ENCODE results near the gene TNS3.
"Not testable (repeated sequence)": the region's sequence is repeated elsewhere in the genome, so short reads cannot be mapped to it uniquely, and the experiment has no call there.

The TNS3 gene

DNA sequence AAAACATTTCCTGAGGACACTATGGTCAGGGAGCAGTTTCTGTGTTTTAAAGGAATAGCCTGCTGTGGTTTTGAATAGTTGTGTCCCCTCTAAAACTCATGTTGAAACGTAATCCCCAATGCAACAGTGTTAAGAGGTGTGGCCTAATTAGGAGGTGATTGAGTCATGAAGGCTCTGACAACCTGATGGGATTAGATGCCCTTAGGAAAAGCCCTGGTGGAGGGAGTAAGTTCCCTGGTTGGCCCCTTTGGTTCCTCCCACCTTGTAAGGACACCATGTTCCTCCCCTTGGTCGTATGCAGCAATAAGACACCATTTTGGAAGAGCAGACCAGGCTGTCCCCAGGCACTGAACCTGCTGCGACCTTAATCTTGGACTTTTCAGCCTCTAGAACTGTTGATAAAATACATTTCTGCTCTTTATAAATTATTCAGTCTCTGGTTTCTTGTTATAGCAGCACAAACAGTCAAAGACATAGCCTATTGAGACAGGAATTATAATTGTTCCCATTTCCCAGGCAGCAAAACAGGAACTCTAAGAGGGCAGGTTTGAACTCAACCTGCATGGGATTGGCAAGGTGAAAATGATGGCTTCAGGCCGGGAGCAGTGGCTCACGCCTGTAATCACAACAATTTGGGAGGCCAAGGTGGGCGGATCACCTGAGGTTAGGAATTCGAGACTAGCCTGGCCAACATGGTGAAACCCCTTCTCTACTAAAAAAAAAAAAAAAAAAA, 20.5 kb upstream of the TNS3 start:
- DNase-seq (ENCODE audit: low read depth in 2 of 2): no peak

DNA sequence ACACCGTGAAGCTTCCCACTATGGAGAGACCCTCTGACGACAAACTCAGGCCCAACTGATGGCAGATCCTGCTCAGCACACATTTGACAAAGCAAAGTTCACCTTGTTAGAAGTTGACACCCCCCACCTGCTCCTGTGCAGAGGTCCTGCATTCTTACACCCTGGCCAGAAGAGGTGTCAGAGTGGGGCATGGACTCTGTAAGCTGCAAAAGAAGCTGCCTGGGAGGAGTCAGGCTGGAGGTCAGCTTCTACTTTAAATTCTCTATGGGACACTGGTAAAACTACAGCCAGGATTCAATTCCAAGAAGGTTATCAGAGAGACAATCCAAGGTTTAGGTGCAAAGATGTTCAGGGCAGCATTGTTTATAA, 20.0 kb upstream of the TNS3 start:
- DNase-seq (ENCODE audit: low read depth in 2 of 2): no peak

DNA sequence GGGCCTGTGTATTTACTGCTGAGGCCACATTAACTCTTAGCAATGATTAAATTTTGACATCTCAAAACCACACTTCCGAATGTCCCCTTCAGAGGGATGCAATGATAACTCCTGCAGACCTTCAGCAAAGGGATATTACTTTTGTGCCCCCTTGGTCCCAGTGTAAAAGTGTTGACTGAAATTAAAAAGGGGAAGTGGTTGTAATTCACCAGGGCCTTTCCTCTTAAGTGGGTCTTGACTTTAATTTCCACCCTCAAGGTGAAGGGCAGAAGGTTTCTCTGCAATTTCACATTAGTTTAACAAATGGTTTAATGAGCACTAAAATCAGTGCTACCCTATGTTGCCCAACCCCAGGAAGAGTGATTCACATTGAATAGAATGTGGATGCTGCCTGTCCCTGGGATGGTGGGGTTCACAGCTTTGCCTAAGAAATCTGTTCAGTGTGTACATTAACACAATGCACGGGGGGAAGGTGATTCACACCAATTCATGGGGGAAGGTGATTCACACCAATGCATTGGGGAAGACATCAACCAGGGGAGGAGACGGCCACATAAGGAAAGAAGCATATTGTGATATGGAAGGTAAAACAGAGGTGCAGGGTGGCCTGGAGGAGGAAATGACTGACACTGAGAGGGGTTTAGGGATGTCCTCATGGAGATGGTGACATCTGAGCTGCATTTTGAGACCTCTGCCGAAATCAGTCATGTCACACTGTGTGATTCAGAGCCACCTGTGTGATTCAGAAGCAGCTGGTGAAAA, 19.4 kb upstream of the TNS3 start:
- DNase-seq (ENCODE audit: low read depth in 2 of 2): no peak

DNA sequence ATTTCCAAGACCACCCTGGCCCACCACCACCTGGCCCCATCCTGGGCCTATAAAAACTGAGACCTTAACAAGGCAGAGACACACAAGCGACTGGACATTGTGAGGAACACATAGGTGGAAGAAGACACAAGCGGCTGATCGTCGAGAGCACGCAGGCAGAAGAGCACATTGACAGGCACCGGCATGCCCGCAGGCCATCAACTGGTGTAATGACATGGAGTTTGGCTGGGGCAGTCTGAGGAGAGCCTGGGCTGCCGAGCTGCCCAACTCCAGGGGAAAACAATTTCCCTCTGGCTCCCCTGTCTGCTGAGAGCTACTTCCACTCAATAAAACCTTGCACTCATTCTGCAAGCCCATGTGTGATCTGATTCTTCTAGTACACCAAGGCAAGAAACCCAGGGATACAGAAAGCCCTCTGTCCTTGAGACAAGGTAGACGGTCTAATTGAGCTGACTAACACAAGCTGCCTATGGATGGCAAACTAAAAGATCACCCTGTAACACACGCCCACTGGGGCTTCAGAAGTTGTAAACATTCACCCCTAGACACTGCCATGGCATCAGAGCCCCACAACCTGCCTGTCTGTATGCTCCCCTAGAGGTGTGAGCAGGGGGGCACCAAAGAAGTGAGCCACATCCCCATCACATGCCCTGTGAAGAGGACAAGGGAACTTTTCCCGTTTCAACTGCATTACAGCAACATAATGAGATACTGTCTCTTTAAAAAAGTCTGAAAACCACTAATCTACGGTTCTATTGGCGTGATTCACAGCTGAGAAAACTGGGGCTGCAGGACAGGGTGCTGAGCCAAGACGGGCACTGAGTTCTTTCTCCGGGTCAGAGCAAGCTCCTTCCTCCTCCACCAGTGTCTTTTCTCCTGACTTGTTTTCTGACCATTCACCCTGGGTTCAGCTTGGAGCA, 18.5 kb upstream of the TNS3 start:
- DNase-seq (ENCODE audit: low read depth in 2 of 2): no peak

DNA sequence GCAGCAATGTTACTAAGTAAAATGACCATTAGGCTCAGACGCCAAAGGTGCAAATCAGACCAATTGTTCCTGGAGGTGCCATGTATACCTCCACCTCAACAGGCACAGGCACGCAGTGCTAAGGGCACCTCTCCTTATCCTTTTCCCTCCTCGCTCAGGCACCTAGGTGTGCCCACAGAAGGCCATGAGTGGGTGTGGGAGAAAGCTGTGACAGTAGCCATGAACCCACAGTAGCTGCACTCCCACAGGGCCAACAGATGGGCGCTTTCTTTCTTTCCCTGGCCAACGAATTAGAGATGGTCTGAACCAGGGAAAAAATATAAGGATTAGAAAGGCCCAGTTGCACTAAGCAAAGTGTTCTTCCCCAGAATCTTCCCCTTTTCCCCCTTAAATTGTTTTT, 15.5 kb upstream of the TNS3 start:
- no peak for DNase-seq (ENCODE audit: low read depth in 2 of 2)

DNA sequence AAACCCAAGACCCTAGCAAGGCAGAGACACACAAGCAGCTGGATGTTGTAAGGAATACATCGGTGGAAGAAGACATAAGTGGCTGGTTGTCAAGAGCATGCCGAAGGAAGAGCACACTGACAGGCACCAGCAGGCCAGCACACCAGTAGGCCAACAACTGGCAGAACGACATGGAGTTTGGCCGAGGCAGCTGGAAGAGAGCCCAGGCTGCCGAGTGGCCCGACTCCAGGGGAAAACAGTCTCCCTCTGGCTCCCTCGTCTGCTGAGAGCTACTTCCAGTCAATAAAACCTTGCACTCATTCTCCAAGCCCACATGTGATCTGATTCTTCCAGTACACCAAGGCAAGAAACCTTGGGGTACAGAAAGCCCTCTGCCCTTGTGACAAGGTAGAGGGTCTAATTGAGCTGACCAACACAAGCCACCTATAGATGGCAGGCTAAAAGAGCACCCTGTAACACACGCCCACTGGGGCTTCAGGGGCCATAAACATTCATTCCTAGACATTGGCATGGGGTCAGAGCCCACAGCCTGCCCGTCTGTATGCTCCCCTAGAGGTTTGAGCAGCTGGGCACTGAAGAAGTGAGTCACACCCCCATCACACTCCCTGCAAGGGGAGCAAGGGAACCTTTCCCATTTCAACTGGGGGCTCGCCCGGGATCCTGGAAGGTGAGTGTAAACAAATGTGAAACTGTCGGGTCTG, 14.7 kb upstream of the TNS3 start:
- DNase-seq (ENCODE audit: low read depth in 2 of 2): no peak

DNA sequence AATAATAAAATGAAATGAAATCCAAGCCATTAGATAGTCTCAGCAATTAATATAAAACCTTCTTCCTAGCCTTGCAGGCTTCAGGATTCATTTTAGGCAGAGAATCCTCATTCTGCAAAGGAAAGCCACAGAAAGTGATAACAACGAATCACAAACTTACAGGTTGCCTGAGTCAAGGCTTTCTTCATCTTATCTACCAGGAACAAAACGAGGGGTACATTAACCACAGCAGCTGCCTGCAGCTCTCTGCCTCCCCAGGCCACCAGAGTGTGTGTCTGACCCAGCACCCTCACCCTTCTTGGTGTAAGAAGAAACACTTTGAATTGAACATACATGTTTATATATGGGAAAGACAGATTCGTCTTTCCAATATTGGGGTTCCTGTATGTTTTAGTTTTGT, 12.5 kb upstream of the TNS3 start:
- no peak for DNase-seq (ENCODE audit: low read depth in 2 of 2)

DNA sequence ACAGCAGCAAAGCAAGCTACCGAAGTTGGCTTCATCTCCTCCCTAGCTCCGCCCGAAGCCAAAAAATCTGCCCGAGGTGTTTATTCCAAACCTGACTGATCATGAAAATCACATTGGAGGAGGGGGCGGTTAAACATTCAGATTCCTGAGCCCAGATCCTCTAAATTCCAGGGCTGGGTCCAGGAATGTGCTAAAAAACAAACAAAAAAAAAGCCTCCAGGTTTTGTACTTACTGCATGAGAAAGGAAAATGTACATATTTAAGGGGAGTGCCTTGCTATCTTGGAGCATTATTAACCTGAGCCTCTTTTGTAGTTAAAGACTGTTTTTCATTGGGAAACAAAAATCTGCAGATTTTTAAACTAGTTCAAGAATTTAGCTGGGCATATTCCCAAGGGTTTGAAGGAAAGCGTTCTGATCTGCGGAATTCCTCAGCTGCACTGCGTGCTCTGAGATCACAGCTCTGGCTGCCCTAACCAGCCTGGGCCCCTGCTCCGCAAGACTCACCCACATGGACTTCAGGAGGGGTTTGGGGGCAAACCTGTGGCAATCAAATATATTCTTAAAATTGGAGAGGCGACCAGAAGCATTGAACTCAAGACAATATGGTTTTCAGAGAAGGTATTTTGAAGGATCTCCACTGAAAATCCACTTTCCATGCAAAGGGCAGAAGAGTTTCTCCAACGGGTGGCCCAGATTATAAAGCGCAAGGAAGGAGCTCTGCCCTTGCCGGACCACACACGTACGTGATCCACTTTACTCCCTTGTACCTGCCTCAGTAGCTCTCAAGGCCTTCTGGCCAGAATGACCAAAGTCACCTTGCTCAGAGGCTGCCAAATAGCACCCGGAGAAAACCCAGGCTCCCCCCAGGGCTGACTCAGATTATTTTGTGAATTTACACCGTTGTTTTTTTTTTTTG, 10.0 kb upstream of the TNS3 start:
- DNase-seq (ENCODE audit: low read depth in 2 of 2): no peak

DNA sequence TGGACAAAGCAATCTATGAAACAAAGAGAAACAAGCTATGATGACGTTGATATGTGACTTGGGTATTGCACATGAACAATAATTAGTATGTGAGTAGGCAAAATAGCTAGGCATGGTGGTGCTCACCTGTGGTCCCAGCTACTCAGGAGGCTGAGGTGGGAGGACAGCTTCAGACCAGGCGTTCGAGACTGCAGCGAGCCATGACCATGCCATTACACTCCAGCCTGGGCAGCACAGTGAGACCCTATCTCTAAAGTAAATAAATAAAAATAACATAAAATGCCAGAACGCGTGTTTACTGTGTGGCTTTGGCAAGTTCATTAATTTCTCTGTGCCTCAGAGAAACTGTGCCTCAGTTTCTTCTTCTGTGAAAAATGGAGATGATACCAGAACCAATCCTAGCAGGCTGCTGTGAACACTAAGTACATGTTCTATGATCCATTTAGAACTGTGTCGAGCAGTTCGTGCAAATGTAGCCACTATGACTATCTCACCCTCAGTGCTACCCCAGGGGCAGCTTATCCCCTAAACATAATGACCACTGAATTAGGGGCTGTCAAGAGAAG, 9.3 kb upstream of the TNS3 start:
- no peak for DNase-seq (ENCODE audit: low read depth in 2 of 2)

DNA sequence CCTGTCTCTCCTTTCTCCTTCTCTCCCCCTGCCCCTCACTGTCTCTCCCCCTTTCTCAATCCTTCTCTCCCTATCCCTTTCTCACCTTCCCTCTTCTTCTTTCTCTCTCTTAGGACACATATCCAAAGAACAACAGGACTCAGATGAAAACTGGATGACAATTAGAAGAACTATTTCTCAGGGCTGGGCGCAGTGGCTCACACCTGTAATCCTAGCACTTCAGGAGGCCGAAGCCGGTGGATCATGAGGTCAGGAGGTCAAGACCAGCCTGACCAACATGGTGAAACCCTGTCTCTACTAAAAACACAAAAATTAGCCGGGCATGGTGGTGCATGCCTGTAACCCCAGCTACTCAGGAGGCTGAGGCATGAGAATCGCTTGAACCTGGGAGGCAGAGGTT, 8.3 kb upstream of the TNS3 start:
- not testable (repeated sequence) for DNase-seq (ENCODE audit: low read depth in 2 of 2)

DNA sequence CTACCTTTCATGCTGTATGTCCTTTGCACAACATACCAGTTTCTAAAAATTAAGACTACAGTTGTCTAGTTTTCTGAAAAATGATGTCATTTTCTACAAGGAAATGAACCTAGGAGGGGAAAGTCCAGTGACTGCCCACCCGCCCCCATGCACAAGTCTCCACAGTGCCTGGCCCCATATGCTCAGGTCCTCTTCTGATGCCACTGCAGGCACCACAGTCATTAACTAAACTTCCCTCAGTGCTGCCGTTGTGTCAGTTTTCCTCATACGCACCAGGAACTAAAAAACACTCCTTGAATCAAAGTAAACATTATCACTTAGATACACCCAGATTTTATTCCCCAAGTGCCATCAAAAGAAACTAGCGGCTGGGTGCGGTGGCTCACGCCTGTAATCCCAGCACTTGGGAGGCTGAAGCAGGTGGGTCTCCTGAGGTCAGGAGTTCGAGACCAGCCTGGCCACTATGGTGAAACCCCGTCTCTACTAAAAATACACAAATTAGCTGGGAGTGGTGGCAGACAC, 6.9 kb upstream of the TNS3 start:
- no peak for DNase-seq (ENCODE audit: low read depth in 2 of 2)

DNA sequence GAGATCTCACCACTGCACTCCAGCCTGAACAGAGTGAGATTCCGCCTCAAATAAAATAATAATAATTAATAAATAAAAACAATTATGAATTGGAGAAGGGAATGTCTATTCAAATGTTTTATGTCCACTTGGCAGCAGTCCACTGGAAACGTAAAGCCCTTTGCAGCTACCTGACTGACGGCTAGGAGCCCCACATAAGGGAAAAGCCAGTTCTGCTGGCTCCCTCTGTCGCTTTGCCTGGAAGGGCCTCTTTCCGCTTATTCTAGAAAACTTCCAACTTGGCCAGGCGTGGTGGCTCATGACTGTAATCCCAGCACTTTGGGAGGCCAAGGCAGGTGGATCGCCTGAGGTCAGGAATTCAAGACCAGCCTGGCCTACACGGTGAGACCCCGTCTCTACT, 6.1 kb upstream of the TNS3 start:
- DNase-seq (ENCODE audit: low read depth in 2 of 2): no peak

DNA sequence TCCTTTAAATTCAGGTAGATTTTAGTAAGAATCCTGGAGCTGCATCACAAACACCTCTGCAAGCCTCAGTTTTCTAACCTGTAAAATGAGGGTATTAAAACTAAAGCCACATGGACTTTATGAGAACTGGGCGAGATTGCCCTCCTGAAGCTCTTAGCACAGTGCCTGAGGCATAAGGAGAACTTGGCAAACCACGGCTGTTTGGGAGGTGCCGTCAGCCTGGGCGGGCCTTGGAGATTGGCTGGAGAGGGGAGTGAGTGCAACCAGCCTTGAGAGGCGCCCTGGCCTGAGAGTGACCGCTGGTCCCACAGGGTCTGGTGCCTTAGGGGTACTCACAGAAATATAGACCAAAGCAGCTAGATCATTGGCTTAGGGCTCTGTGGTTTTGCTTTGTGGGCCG, 5.4 kb upstream of the TNS3 start:
- DNase-seq (ENCODE audit: low read depth in 2 of 2): no peak

DNA sequence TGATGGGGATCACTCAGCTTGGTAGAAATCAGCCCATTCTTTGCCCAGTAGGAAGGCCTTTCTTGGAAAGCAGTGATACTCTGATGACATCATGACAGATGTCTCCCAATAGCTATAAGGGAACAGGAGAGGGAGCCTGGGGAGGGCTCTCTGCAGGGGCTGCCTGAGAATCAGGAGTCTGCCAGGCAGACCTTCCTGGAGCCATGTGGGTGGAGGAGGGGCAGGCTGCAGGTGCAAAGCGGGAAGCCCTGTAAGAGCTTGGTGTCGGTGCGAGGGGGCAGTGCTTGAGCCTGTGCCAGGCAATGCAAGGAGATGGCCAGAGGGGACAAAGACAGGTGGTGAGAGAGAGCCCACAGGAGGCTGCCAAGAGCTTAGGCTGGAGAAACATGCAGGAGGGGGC, 5.0 kb upstream of the TNS3 start:
- no peak for DNase-seq (ENCODE audit: low read depth in 2 of 2)

DNA sequence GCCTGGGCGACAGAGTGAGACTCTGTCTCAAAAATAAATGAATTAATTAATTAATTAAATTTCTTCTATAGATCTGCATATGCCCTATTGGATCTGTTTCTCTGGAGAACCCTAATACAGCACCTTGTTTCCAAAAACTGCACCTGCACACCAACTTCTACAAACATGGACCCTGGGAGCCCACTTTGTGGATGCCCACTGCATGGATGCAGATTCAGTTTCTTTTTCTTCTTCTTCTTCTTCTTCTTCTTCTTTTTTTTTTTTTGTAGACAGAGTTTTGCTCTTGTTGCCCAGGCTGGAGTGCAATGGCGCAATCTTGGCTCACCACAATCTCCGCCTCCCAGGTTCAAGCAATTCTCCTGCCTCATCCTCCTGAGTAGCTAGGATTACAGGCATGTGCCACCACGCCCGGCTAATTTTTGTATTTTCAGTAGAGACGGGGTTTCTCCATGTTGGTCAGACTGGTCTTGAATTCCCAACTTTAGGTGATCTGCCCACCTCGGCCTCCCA, 4.3 kb upstream of the TNS3 start:
- DNase-seq (ENCODE audit: low read depth in 2 of 2): not testable (repeated sequence)

DNA sequence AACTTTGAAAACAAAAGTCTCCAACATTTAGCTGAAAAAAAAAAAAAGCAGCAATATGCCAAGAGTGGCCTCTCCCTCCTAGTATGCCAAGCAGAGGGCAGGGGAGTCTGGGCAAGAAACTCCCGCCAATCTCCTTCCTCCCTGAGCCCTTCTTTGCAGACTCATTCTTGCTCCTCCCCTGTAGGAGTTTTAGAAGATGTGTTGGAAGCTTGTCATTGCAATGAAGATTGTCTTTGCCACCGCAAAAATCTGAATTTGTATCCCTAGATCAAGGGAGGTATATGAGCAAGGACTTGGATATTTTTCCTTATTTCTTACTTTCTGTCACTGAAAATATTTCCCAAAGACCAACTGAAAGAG, 2.6 kb upstream of the TNS3 start:
- DNase-seq (ENCODE audit: low read depth in 2 of 2): no peak

DNA sequence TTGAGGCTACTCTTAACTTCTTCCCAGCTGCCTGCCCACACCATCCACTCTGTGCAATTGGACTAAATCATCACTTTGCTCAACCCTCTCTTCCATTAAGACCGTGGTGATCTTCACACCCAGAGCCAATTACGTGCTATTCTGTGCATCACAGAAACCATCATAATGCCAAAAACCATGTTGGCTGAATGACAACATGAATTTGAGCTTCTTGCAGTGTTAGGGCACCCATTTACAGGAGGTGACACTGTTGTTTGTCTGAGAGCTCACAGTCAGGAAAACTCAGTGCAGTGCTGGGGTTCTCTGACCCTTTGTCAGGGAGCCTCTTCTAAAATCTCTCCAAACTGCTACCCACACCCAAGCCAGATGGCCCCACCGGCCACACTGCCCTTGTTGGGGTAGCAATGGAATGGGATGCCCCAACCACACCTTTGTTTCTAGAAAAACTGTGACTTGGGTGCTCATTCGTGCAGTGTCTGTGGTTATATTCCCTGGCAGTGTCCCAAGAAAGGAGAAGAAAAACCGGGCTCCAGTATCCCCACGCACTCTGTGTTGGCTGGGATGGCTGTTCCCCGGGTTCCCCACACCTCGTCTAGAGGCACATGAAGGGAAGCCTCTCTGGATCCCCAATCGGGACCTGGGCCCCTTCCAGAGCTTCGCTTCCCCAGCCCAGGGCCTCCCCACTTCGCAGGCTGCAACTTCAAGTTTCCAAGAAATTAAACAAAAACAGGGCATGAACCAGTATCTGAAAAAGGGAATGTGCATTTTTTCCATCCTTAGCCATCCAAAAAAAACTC, 2.0 kb upstream of the TNS3 start:
- DNase-seq (ENCODE audit: low read depth in 2 of 2): no peak

DNA sequence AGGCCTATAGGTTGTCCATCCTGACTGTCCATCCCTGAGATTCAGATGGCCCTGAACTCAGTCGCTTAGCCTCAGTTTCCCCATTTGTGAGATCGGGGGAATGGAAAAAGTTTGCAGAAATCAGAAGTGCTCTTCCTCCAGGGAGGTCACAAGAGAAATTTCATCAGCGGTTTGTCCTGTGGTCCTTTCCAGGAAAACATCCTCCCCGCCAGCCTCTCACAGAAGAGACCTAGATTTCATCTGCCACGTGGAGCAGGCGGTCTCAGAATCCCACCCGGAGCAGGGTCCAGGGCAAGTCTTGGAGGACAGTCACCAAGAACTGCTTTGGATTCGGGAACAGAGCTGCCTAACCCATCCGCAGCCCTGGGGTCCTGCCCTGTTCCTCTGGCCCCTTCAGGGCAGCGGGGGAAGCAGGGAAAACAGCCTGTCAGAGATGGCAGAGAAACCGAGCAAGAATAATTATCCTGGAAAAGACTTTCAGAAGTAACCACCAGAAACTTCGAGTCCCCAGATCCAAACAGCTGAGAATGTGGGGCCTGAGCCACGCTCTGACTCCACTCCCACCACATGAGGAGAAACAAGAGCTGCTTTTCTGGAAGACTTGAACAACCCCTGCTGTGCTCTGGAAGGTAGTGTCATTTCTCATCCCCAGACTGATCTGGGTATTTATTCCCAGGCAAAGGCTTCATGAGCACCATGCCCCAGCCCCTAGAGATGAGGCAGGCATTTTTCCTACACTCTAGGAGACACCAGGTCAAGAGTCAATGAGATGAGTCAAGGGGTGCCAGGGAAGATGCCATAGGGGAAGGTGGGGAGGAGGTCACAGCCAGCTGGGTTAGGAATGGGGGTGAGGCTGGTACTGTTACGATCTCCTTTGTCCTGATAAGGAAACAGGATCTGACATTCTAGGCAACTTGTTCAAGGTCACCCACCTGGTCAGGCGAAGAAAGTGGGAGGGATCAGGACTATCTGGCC, 1.1 kb upstream of the TNS3 start:
- DNase-seq (ENCODE audit: low read depth in 2 of 2): no peak
